ENCODE measurements around the gene HDGF.

Gene HDGF

DNA sequence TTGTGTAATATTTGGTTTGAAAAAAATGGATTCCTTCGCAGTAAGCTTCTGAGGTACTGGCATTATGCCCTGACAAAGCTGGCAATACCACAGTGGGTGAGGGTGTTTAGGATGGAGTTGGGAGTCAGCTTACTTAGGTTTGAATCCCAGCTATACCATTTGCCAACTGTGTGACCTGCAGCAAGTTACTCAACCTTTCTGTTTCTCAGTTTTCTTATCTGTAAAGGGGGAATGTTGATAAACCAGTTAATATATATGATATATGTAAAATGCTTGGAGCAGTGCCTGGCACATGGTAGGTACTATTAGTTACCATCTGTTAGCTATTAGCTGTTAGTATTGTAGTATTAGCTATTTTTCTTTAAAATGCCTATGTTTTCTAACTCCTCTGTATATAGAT lies 4.9 kb upstream of the HDGF start:
- TF ChIP-seq CTCF (IDR thresholded peaks at IDR 0.05; ENCODE audit: low read depth, low read length) = no peak
- H3K4me3 ChIP-seq (ENCODE audit: low read depth, low read length) = no peak overlapping the region

DNA sequence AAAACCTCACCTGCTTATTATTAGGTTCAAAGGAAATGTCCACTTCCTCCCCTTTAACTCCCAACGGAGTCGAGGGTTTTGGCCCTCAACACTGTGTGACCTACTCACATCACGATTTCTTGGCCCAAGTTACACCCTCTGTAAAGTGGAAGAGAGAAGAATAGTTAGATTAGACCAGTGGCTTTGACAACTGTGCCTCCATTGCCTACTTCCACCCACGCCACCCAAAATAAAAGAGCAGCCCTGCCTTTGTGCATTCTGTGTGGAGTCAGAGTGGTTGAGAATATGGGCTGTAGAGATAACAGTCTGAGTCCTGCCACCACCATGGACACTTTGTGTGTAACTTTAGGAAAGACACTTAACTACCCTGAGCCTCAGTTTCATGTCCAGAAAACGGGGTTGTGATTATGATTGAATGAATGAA lies 4.1 kb upstream of the HDGF start:
- no peak overlapping the region for H3K4me3 ChIP-seq (ENCODE audit: low read depth, low read length)
- no peak for TF ChIP-seq CTCF (IDR thresholded peaks at IDR 0.05; ENCODE audit: low read depth, low read length)

- no peak overlapping the region for H3K4me3 ChIP-seq (ENCODE audit: low read depth, low read length)
- no peak for TF ChIP-seq CTCF (IDR thresholded peaks at IDR 0.05; ENCODE audit: low read depth, low read length)
Observed at GRCh38 chr1:156754219-156754618, 2.7 kb upstream of the HDGF start.

DNA sequence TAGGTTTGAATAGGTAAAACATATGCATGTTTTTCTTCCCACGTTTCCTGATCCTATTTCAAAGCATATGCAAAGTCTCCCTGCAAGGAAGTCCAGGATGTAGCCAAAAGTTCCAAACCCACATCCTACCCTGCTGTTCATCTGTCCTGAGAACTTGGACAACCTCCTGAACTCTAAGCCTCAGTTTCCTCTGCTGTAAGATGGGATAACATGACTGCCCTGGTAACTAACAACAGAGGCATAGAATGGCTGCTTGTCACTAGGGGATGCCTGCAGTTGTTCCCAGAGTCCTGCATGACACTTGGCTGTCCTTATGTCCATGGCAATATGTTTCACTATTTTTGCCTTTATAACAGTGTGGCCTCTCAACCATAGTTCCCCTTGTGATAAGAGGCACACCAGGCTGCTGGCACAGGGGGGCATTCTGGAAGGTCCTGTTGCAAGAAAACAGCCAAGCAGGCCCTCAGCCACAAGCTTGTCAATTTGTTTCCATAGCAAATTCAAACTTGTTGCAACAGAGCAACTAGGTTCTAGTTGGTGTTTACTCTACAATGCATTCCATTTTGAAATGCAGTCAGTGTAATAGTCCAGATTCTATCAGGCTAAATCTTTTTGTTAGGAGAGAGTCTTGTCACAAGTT lies 1.5 kb upstream of the HDGF start:
- H3K4me3 ChIP-seq (ENCODE audit: low read depth, low read length) = peak overlapping the region; percentile 88

GRCh38 chr1:156751757-156752481 lies 444 bp upstream of the HDGF start:
- peak overlapping the region; percentile 88 for H3K4me3 ChIP-seq (ENCODE audit: low read depth, low read length)
- TF ChIP-seq CTCF (IDR thresholded peaks at IDR 0.05; ENCODE audit: low read depth, low read length) = no peak

More for the DNA sequence above, 1.5 kb upstream of the HDGF start:
- TF ChIP-seq CTCF (IDR thresholded peaks at IDR 0.05; ENCODE audit: low read depth, low read length) = no peak

- TF ChIP-seq CTCF (IDR thresholded peaks at IDR 0.05; ENCODE audit: low read depth, low read length) = no peak
- H3K4me3 ChIP-seq (ENCODE audit: low read depth, low read length) = peak overlapping the region; percentile 88
Observed at GRCh38 chr1:156750711-156751450, 594 bp downstream of the HDGF start.

Data from WI38 (cell line).